Chondrocyte (in vitro differentiated cells): ENCODE data around the gene TBC1D16. TPM values are rescaled to one million over a fixed set of nuclear protein-coding genes. Genes with fewer than 3 reads are reported as not detected.

Source experiments
- DNase-seq: peaks from one replicate; pipeline ENCODE4 v3.0.0; 2021; ENCODE audit warnings: mixed read lengths, low spot score
- H3K27ac Mint-ChIP-seq: one replicate; pipeline ENCODE4 v1.8.0; 2021; ENCODE audit warnings: mild to moderate bottlenecking, moderate library complexity, mixed read lengths; ENCODE audit not compliant: unreplicated experiment
- H3K27me3 Mint-ChIP-seq: 2 replicates; pipeline ENCODE4 v1.8.0; 2021; ENCODE audit warnings: low read depth, mixed read lengths
- H3K36me3 Mint-ChIP-seq: 2 replicates; pipeline ENCODE4 v1.8.0; 2021; ENCODE audit warnings: low read depth, mixed read lengths
- H3K4me1 Mint-ChIP-seq: 2 replicates; pipeline ENCODE4 v1.8.0; 2021; ENCODE audit warnings: low read depth, mild to moderate bottlenecking, mixed read lengths
- H3K4me3 Mint-ChIP-seq: one replicate; pipeline ENCODE4 v1.8.0; 2021; ENCODE audit warnings: mild to moderate bottlenecking, moderate library complexity, mixed read lengths; ENCODE audit not compliant: unreplicated experiment
- H3K9me3 Mint-ChIP-seq: 2 replicates; pipeline ENCODE4 v1.8.0; 2021; ENCODE audit warnings: low read depth, mixed read lengths
- CTCF ChIP-seq: fragments of 200-600 bp; sonication (generic); IDR thresholded peaks from 2 replicates; pipeline ENCODE4 v1.5.0; 2021; ENCODE audit warnings: antibody characterized with exemption, mild to moderate bottlenecking, moderate library complexity
- total RNA-seq: library from RNA; stranded (reverse); gene quantifications from 3 replicates; pipeline ENCODE4 v1.2.1, GENCODE V29; 2021

TBC1D16 gene
- total RNA-seq, 1 donor from 2014 or later, result 51.4 TPM

DNA sequence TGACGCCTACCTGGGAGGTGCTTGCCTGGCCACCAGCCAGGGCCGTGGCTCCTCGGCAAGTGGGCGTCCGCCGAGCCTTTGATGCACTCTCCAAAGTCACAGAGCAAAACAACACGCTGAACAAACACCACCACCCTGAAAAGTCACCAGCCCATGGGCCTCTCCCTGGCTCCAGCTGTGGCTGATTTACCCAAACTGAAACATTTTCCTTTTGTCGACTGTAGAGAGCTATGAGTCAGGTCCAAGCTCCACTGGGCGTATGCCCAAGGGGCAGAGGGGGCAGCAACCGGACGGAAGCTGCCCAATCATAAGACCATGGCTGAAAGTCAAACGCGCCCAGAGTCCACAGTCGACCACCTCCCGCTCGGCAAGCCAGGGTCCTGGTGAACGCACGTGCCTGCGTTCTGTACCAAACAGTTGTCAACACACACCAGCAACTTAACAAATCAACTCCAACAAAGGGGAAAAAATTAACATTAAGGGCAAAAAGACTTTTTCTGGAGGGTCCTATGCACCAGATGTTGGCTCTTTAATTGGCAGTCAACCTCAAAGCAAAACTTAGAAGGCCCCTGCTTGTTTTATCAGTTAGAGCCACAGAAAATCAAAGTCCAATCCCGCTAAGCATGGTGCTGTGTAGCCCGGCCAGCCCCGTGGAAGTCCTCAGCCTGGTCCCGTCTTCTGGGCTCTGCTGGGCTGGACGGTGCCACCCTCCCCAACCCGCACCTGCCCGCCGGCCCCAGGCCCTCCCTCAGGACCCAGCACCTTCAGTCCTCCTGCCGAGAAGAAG, 47.3 kb downstream of the TBC1D16 start:
- H3K4me1 Mint-ChIP-seq, result peaks cover 63% of the 10 kb centered on the region
- peak overlapping the region; percentile 54 for H3K4me3 Mint-ChIP-seq
- TF ChIP-seq CTCF, result no peak
- H3K36me3 Mint-ChIP-seq, result no peaks in the 10 kb centered on the region
- H3K27me3 Mint-ChIP-seq, result no peaks in the 10 kb centered on the region
- peak overlapping the region; percentile 94 for H3K27ac Mint-ChIP-seq
- H3K9me3 Mint-ChIP-seq, result no peaks in the 10 kb centered on the region
- peak; percentile 56 for DNase-seq

GRCh38 chr17:79987935-79988184, 47.8 kb downstream of the TBC1D16 start:
- peaks cover 62% of the 10 kb centered on the region for H3K4me1 Mint-ChIP-seq
- peak overlapping the region; percentile 54 for H3K4me3 Mint-ChIP-seq
- H3K36me3 Mint-ChIP-seq, result no peaks in the 10 kb centered on the region
- no peak for TF ChIP-seq CTCF
- no peak for DNase-seq
- peak overlapping the region; percentile 94 for H3K27ac Mint-ChIP-seq
- no peaks in the 10 kb centered on the region for H3K27me3 Mint-ChIP-seq
- no peaks in the 10 kb centered on the region for H3K9me3 Mint-ChIP-seq

GRCh38 chr17:79987187-79987934, 48.3 kb downstream of the TBC1D16 start:
- Mint-ChIP-seq H3K4me3 (peak overlapping the region; percentile 54), H3K27me3 (no peaks in the 10 kb centered on the region), H3K27ac (peak overlapping the region; percentile 94), H3K9me3 (no peaks in the 10 kb centered on the region), H3K36me3 (no peaks in the 10 kb centered on the region), H3K4me1 (peaks cover 58% of the 10 kb centered on the region)
- peak; percentile 59 for DNase-seq
- TF ChIP-seq CTCF, result no peak

DNA sequence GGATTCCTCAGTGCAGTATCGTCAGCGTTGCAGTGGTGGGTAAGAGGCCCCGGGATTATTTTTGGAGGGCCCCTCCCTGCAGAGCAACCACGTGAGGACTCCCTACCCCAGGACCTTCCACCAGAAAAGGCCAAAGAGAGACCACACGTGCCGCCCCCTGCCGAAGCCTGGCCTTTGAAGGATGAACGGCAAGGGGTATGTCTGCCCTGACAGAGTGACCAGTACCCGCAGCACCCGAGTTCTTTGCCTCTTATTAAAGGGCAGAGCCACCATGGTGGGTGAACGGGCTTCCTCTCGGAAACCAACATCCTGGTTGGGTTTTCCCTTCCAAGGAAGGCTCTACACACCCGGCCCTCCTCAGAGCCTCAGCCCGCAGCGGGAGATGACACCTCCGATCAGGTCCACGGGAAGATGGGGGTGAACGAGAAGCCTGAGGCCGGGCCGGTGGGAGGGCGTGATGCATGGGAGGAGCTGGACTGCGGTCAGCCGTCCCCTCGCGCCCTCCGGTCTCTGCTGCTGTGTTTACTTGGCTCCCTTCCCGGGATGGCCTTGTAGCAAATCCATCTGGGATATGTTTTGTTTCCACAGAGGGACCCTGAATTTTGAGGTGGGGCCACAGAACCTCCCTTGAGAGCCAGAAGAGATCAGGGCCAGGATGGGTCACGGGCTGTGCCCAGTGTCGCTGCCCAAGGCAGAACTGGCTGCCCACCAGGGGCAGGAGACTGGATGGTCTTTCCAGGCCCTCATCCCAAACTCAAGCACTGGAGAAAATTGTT, 49.1 kb downstream of the TBC1D16 start:
- TF ChIP-seq CTCF, result no peak
- no peaks in the 10 kb centered on the region for H3K36me3 Mint-ChIP-seq
- H3K27me3 Mint-ChIP-seq, result no peaks in the 10 kb centered on the region
- no peaks in the 10 kb centered on the region for H3K9me3 Mint-ChIP-seq
- H3K4me1 Mint-ChIP-seq, result peaks cover 55% of the 10 kb centered on the region
- H3K27ac Mint-ChIP-seq, result no peak overlapping the region
- peak; percentile 86 for DNase-seq
- H3K4me3 Mint-ChIP-seq, result no peak overlapping the region

GRCh38 chr17:79985943-79986391, 49.7 kb downstream of the TBC1D16 start:
- H3K4me1 Mint-ChIP-seq, result peaks cover 50% of the 10 kb centered on the region
- no peaks in the 10 kb centered on the region for H3K27me3 Mint-ChIP-seq
- H3K36me3 Mint-ChIP-seq, result no peaks in the 10 kb centered on the region
- TF ChIP-seq CTCF, result no peak
- H3K27ac Mint-ChIP-seq, result no peak overlapping the region
- H3K4me3 Mint-ChIP-seq, result no peak overlapping the region
- DNase-seq, result peak; percentile 40
- H3K9me3 Mint-ChIP-seq, result no peaks in the 10 kb centered on the region
